Gastroesophageal sphincter (tissue), 4 donors: ENCODE results near the gene ZRANB3. TPM values are rescaled to one million over a fixed set of nuclear protein-coding genes. Genes with fewer than 3 reads are reported as not detected.

Experiments used
- ATAC-seq: fragments of 150-250 bp; one replicate; pipeline ENCODE4 v1.9.1; 2016; ENCODE audit warnings: mild to moderate bottlenecking, moderate library complexity
- H3K27ac ChIP-seq, 4 donors: fragments of 200-600 bp; sonication (generic) in 3 of 4; 1 replicate in 3 of 4; 2 replicates in 1 of 4; pipeline ENCODE4 v1.5.1; 2016 to 2019
- H3K27me3 ChIP-seq: fragments of 200-600 bp; sonication (generic); one replicate; pipeline ENCODE4 v1.5.1; 2019
- H3K36me3 ChIP-seq, 2 donors: fragments of 200-600 bp; sonication (generic); one replicate each; pipeline ENCODE4 v1.5.1; 2019; ENCODE audit warnings: control low read depth in 1 of 2
- H3K4me1 ChIP-seq, 3 donors: fragments of 200-600 bp; sonication (generic); 1 replicate in 2 of 3; 2 replicates in 1 of 3; pipeline ENCODE4 v1.5.1; 2016 to 2019; ENCODE audit warnings: control low read depth in 2 of 3
- H3K4me3 ChIP-seq, 2 donors: fragments of 200-600 bp; sonication (generic); one replicate each; pipeline ENCODE4 v1.5.1; 2019; ENCODE audit warnings: mild to moderate bottlenecking in 1 of 2, moderate library complexity in 1 of 2
- H3K9me3 ChIP-seq, 3 donors: fragments of 200-600 bp; sonication (generic); one replicate each; pipeline ENCODE4 v1.5.1; 2017 to 2019; ENCODE audit warnings: control low read depth in 2 of 3
- EP300 ChIP-seq: sonication (generic); formaldehyde crosslinking; IDR thresholded peaks from one replicate; pipeline ENCODE4 v1.6.1; 2017; ENCODE audit warnings: antibody characterized with exemption, mild to moderate bottlenecking
- POLR2A ChIP-seq, 2 donors: fragments of 450-650 bp; IDR thresholded peaks; one replicate each; pipeline ENCODE4 v1.6.1; 2017; ENCODE audit warnings: antibody characterized with exemption in 2 of 2, mild to moderate bottlenecking in 2 of 2, moderate library complexity in 1 of 2
- POLR2AphosphoS5 ChIP-seq: sonication (generic); formaldehyde crosslinking; IDR thresholded peaks from one replicate; pipeline ENCODE4 v1.6.1; 2017; ENCODE audit warnings: antibody characterized with exemption
- WGBS, 2 donors: methylation state at CpG; one replicate each; pipeline ENCODE4 v1.1.5; 2018; ENCODE audit warnings: low coverage in 1 of 2; 5-methylcytosine and 5-hydroxymethylcytosine counted together
- total RNA-seq, 4 donors: library from RNA; depleted of rRNA; stranded (reverse); fragments of >200 nt; gene quantifications; one replicate each; pipeline ENCODE4 v1.1.0, GENCODE V29; 2016
- TF ChIP-seq, protein P1 (sequence below), 4 experiments: fragments of 200-600 bp in 2 of 4; fragments of 450-650 bp in 2 of 4; sonication (generic) in 1 of 4; IDR thresholded peaks; one replicate each; pipeline ENCODE4 v1.5.1; 2017 to 2019; ENCODE audit warnings: antibody characterized with exemption in 4 of 4, mild to moderate bottlenecking in 2 of 4, moderate library complexity in 2 of 4

Gene ZRANB3
- total RNA-seq, 4 donors from 2014 or later: 1.4 to 4.6 (median 2.4) TPM

DNA sequence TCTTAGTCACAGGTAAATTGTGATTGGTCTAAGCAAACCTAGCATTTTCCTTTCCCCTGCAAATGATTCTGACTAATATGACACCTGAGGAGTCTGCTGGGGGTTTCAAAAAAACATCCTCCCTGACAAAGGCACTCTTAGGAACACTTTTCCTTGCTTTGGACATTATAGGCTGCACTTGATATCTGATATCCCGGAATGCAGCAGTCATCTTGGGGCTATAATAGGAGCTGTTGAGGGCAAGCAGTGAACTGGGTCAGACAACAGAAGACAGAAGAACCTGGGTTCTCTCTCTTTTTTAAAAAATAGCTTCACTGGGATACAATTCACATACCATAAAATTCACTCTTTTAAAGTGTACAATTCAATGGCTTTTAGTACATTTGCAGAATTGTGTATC, 249.6 kb downstream of the ZRANB3 start:
- no peak for ATAC-seq
- H3K4me1 ChIP-seq: no peaks in the 10 kb centered on the region
- 75 to 100% methylated on average over 1 of the region's 1 CpG for WGBS, 2 donors
- peaks cover 0 to 3% (median 0%) of the 10 kb centered on the region in 3 donors for H3K9me3 ChIP-seq
- TF ChIP-seq, protein P1, sequence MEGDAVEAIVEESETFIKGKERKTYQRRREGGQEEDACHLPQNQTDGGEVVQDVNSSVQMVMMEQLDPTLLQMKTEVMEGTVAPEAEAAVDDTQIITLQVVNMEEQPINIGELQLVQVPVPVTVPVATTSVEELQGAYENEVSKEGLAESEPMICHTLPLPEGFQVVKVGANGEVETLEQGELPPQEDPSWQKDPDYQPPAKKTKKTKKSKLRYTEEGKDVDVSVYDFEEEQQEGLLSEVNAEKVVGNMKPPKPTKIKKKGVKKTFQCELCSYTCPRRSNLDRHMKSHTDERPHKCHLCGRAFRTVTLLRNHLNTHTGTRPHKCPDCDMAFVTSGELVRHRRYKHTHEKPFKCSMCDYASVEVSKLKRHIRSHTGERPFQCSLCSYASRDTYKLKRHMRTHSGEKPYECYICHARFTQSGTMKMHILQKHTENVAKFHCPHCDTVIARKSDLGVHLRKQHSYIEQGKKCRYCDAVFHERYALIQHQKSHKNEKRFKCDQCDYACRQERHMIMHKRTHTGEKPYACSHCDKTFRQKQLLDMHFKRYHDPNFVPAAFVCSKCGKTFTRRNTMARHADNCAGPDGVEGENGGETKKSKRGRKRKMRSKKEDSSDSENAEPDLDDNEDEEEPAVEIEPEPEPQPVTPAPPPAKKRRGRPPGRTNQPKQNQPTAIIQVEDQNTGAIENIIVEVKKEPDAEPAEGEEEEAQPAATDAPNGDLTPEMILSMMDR (IDR thresholded peaks at IDR 0.05): no peak
- TF ChIP-seq EP300 (no peak), POLR2AphosphoS5 (no peak), POLR2A (IDR thresholded peaks at IDR 0.05) (no peak)
- no peak overlapping the region for H3K27ac ChIP-seq
- H3K27me3 ChIP-seq: no peaks in the 10 kb centered on the region
- no peaks in the 10 kb centered on the region for H3K36me3 ChIP-seq
- no peak overlapping the region for H3K4me3 ChIP-seq

DNA sequence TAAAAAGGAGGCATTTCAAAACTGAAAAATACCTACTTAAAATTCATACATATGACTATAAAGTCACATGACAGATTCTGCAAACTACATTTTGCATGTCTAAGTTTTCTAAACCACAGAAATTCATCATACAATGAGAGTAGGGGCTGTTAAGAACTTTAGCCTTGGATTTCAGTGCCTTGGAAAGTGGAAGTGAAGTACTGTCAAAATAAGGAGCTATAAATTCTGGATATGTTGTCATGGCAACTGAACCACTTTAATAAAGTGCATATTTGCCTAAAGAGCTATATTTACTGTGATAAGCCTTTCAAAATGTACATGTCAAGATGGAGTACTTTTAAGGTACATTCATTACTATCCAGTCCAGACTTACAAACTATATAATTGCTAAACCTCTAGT, 251.8 kb downstream of the ZRANB3 start:
- Histone ChIP-seq H3K27me3 (no peaks in the 10 kb centered on the region), H3K4me3 (no peak overlapping the region), H3K9me3 (no peaks in the 10 kb centered on the region), H3K4me1 (no peaks in the 10 kb centered on the region), H3K36me3 (no peaks in the 10 kb centered on the region), H3K27ac (no peak overlapping the region)
- ATAC-seq: no peak
- TF ChIP-seq, protein P1 (IDR thresholded peaks at IDR 0.05): no peak
- TF ChIP-seq EP300 (no peak), POLR2A (IDR thresholded peaks at IDR 0.05) (no peak)

DNA sequence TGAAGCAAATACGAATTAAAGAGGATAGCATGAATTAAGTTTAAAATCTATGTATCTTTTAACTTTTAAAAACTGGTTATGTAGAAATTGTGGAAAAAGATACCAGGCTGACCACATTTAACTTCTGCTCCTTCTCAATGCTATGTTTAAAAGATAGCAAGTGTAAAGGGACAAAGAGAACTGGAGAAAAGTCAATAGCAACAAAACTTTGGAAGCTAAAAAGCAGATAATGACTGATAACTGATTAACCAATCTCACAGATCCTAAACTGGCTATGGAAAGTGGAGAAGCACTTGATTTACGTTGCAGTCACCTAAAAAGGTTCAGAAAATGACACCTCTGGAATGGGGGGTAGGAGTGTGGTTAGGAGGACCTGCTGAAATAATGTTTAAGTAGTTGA, 254.5 kb downstream of the ZRANB3 start:
- 83 to 84% methylated on average over 2 of the region's 2 CpGs for WGBS, 2 donors
- no peaks in the 10 kb centered on the region for H3K9me3 ChIP-seq
- H3K4me3 ChIP-seq: no peak overlapping the region
- no peak overlapping the region for H3K27ac ChIP-seq
- TF ChIP-seq, protein P1 (IDR thresholded peaks at IDR 0.05): no peak
- TF ChIP-seq POLR2A (IDR thresholded peaks at IDR 0.05) (no peak), POLR2AphosphoS5 (no peak), EP300 (no peak)
- no peaks in the 10 kb centered on the region for H3K36me3 ChIP-seq
- no peak for ATAC-seq
- H3K27me3 ChIP-seq: no peaks in the 10 kb centered on the region
- no peaks in the 10 kb centered on the region for H3K4me1 ChIP-seq

DNA sequence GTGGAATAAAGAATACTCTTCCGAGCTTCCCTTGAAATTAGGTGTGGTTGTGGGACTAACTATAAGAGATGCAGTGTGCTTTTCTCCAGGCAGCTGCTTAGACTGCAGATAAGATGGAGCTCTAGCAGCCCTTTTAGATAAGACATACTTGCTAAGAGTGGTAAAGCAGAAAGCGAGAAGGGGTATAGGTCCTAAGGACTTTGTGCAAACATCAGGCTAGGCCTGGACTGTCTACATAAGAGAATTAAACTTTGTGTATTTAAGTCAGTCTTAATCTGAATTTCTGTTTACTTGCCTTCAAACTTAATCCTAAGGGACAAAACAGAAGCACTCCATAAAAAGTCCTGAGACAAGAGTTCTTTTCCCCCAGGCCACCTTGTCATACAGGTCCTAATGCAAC, 260.0 kb downstream of the ZRANB3 start:
- 93 to 96% methylated on average over 2 of the region's 2 CpGs for WGBS, 2 donors
- TF ChIP-seq, protein P1 (IDR thresholded peaks at IDR 0.05): no peak
- TF ChIP-seq EP300 (no peak), POLR2AphosphoS5 (no peak), POLR2A (IDR thresholded peaks at IDR 0.05) (no peak)
- no peaks in the 10 kb centered on the region for H3K36me3 ChIP-seq
- ATAC-seq: no peak
- H3K27ac ChIP-seq: no peak overlapping the region
- no peak overlapping the region for H3K4me3 ChIP-seq
- H3K27me3 ChIP-seq: no peaks in the 10 kb centered on the region
- H3K4me1 ChIP-seq: no peaks in the 10 kb centered on the region
- H3K9me3 ChIP-seq: no peaks in the 10 kb centered on the region

DNA sequence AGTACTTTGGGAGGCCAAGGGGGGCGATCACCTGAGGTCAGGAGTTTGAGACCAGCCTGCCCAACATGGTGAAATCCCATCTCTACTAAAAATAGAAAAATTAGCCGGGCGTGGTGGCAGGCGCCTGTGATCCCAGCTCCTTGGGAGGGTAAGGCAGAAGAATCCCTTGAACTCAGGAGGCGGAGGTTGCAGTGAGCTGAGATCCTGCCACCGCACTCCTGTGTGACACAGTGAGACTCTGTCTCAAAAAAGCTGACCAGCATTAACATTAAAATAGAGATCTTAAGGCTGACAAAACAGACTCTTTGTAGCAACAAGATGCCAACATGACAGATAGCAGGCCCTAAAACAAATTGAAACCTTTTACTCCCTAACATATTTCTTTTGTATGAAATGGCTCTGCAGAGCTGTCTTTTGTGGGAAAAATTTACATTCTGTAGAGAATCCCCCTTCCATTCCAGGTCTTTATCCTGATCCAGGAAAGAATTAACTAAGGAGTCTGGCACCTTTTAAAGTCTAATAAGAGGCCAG, 265.0 kb downstream of the ZRANB3 start:
- WGBS, 2 donors: 87 to 100% methylated on average over 1 to 6 of the region's 6 CpGs
- H3K4me3 ChIP-seq: no peak overlapping the region
- H3K36me3 ChIP-seq: peaks cover 0 to 3% of the 10 kb centered on the region in 2 donors
- H3K4me1 ChIP-seq: no peaks in the 10 kb centered on the region
- H3K9me3 ChIP-seq: no peaks in the 10 kb centered on the region
- TF ChIP-seq EP300: no peak
- no peak for TF ChIP-seq POLR2A (IDR thresholded peaks at IDR 0.05)
- TF ChIP-seq POLR2AphosphoS5: no peak
- TF ChIP-seq, protein P1 (IDR thresholded peaks at IDR 0.05): no peak
- no peak overlapping the region for H3K27ac ChIP-seq
- no peaks in the 10 kb centered on the region for H3K27me3 ChIP-seq
- ATAC-seq: no peak
